GM19455 (cell line): ENCODE data around the gene MAP3K1.

Source experiments
- ATAC-seq: cut with Tn5 transposase; IDR thresholded peaks from one replicate; pipeline ENCODE4 v1.9.1; 2021; ENCODE audit not compliant: unreplicated experiment

Gene MAP3K1

GRCh38 chr5:56845277-56845676 is 29.9 kb downstream of the MAP3K1 start:
- no peak for ATAC-seq

- ATAC-seq: no peak
Measured at GRCh38 chr5:56845904-56846480, 30.6 kb downstream of the MAP3K1 start.

DNA sequence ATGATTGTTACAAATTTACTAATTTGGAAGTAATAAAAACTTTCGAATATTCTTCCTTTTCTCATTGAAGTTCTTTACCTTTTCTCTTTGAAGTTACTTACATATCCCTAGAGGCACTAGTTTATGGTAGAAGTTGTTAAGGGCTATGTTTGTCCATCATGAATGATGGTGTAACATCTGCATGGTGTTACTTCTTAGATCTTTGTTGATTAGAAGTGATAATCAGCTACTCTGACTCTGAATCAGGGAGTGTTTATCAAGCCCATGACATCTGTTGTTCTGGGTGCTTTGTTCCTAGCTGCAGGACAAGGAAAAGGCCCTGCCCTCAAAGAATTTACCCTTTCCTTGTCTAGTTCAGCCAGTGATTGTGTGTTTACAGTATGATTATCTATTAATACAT is 32.9 kb downstream of the MAP3K1 start:
- ATAC-seq: no peak

- no peak for ATAC-seq
Measured at GRCh38 chr5:56849671-56850070, 34.3 kb downstream of the MAP3K1 start.

- no peak for ATAC-seq
Measured at GRCh38 chr5:56850423-56850822, 35.1 kb downstream of the MAP3K1 start.

DNA sequence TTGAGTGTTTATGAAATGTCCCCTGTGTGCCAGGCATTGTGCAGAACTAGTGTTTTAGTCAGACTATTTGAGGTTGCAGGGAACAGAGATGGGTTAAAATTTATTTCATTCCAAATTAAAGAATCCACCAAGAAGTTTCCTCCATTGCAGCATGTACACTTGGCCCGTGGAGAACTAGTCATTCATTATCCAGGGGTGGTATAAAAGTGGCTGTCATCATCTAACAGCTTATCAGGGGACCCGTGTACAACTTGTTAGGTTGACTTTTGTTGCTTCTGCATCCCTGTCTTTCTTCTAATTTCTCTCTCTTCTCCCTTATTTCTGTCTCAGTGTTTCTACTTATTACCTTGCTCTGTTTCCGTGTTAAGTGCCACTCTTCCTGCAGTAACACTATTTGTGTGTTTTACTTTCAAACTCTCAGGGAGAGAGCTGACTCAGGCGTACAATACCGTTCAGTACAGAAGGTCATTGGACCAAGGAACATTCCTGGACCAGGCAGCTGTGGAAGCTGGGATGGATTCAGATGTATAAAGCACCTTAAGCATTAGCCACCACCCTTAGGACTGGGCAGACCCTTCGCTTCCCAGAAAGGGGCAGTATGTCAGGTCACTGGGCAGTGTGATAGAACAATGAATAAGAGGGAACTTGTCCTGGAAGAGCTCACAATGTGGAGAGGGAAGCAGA is 36.1 kb downstream of the MAP3K1 start:
- no peak for ATAC-seq

DNA sequence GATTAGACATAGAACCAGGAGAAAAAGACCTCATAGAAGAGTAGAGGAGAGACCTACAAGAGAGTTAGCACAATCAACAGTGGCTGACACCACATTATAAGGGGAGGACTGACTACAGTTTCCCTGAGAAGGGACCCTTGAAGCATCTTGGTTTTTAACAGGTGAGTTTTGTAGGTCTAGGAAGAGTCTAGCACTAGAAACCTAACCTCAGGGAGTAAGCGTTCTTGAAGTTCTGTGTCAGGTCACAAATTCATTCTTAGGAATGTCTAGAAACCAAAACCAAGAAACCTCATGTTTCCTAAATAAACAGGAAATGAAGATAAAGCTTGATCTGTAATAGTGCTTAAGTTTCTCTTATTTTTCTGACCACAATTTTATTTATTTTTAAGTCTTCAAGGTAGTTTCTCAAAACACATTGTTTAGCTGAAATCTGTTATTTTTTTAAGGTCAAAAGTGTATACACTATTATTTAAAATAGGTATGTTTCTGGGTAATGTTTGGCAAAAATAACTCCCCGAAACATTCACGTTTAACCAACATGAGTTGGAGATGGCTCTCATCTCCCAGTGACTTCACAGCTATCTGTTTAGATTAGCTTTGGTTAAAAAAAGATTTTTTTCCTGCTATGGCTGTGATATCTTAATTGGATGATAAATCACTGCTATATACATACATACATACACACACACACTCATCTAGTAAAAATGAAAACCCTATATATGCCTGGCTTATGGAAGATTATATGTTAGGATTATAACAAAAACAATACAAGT is 37.1 kb downstream of the MAP3K1 start:
- no peak for ATAC-seq

GRCh38 chr5:56853698-56854097 is 38.3 kb downstream of the MAP3K1 start:
- ATAC-seq: no peak

- ATAC-seq: no peak
Measured at GRCh38 chr5:56854920-56855319, 39.6 kb downstream of the MAP3K1 start.

DNA sequence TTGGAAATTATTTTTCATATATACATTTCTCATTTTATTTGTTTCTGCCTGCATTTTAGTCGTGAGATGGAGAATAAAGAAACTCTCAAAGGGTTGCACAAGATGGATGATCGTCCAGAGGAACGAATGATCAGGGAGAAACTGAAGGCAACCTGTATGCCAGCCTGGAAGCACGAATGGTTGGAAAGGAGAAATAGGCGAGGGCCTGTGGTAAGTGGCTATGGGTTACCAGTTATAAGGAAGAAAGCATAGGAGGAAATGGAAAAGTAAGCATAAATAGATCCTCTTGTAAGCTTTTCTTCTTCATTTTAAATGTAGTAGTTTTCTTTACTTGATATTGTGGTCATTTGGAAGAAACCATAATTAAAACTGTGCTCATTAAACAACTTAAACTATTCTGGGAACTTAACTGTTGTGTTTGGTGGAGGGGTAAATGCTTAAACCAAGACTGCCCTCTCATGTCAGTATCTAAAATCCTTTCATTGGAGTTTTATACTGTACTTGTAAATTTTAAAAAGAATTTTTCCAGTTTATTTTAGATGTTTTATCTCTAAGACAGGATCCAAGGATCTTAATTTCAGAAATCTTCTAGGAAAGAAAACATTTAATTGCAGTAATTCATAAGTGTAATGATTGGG is 41.3 kb downstream of the MAP3K1 start:
- no peak for ATAC-seq

DNA sequence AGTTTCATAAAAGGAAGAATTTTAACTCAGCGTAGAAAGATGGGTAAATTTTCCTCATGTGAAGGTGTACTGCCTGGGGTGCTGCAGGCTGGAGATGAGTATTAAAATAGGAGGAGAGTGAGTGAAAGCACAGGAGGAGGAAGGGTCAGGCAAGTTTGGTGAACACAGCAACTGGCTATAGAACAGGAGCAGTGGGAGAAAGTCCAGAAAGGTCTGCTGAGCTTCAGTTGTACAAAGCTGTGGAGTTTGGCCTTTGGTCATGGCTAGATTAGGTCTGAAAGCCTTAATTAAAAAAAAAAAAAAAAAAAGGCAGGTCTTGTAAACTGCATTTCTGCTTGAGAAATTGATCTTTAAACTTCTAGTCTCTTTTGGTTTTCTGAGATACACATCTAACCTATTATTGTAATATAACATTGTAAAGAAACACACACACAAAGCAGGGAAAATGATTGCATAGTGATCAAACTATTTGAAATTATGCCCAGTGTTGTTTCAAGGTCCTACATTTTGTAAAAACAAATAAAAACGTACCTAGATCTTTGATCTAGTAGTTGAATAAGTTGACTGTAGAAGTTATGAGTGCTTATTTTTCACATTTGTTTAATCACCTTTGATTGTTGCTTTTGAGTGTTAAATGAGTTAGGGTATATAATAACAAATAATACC is 43.6 kb downstream of the MAP3K1 start:
- no peak for ATAC-seq

DNA sequence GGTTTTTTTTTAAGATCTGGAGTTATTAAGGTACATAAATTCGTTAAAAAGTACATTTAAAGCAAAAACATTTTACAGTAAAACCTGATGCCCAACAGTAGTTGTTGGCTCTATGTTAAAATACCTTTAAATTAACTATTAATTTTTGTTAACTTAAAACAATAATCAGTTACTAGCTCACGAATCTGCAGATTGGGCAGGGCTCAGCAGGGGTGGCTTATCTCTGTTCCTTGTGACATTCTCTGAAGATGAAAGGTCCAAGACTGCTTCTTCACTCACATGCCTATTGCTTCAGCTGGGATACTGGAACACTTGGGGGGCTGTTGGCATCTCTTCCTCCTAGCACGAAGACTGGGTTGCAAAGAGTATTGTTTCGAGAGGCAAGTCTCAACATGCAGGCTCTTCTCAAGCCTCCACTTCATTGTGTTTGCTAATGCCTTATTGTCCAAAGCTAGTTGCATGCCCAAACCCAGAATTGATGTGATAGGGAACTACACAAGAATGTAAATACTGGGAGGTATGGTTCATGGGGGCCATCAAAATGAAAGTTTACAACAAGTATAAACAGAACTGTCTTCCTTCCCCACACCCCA is 46.6 kb downstream of the MAP3K1 start:
- ATAC-seq: no peak

DNA sequence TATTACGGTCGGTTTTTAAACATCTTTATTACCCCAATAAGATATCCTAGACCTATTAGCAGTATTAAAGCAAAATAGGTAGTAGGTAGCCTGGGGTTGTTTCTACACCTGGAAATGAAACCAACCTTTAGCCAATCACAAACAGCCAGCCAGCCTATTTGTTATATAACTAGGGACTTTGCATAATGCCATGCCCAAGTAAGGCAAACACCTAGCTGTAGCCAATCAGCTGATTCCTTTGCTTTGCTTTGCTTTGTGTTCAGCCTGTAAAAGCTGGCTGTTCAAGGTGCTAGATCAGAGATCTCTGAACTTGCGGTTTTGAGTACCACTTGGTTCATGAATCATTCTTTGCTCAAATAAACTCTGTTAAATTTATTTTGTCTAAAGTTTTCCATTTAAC is 47.6 kb downstream of the MAP3K1 start:
- no peak for ATAC-seq

DNA sequence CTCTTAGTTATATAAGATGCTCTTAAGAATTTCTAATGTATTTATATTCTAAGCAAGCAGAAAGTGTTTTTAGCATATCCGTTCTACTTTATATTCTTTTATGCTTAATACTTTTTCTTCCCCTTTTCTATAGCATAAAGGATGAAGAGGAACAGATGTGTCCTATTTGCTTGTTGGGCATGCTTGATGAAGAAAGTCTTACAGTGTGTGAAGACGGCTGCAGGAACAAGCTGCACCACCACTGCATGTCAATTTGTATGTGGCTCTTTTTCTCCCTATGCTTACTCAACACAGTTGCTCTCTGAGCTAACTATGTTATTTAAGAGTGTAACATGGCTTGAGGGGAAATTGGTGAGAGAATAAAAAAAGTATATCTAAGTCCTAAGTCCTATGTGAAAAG is 56.4 kb downstream of the MAP3K1 start:
- no peak for ATAC-seq

- no peak for ATAC-seq
Measured at GRCh38 chr5:56873056-56873455, 57.7 kb downstream of the MAP3K1 start.

- ATAC-seq: no peak
Measured at GRCh38 chr5:56876327-56876726, 61.0 kb downstream of the MAP3K1 start.

DNA sequence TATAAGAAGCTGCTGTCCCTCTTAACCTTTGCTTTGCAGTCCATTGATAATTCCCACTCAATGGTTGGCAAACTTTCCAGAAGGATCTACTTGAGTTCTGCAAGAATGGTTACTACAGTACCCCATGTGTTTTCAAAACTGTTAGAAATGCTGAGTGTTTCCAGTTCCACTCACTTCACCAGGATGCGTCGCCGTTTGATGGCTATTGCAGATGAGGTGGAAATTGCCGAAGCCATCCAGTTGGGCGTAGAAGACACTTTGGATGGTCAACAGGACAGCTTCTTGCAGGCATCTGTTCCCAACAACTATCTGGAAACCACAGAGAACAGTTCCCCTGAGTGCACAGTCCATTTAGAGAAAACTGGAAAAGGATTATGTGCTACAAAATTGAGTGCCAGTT is 66.2 kb downstream of the MAP3K1 start:
- ATAC-seq: no peak

DNA sequence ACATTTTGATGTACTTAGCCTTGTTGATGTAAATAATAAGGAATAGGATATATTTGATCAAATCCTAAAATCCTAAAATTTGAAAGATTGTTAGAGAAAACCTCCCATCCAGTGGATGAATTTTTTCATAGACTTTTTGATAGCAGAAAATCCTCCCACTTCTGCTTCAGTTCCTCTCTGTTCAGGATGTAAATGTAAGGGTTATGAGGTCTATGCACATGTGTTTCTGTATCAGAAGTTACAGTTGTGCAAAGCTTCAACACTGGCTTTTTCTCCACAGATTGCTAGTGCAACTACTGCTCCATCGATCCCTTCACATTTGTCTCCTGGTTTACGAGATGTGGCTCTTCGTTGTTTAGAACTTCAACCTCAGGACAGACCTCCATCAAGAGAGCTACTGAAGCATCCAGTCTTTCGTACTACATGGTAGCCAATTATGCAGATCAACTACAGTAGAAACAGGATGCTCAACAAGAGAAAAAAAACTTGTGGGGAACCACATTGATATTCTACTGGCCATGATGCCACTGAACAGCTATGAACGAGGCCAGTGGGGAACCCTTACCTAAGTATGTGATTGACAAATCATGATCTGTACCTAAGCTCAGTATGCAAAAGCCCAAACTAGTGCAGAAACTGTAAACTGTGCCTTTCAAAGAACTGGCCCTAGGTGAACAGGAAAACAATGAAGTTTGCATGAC is 78.1 kb downstream of the MAP3K1 start:
- no peak for ATAC-seq

GRCh38 chr5:56896763-56897162 is 81.4 kb downstream of the MAP3K1 start:
- no peak for ATAC-seq

DNA sequence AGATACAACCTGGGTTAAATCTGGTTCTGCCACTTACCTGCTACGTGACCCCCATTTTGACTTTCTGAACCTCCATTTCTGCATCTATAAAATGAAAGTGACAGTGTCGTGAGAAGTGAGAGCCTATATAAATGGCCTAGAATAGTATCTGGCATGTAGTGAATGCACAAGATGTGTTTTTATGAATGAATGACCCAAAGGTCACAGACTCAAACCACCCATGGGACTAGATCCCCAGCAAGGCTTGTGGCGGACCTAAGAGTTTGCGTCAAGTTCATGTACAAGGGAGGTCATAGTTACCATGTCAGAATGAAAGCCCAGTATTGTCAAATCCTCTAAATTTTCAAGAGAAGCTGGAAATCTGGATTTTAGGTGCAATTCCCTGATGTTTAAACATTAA is 82.9 kb downstream of the MAP3K1 start:
- ATAC-seq: no peak
